Calu3 (cell line): ENCODE data around the gene MAGEB17. TPM values are rescaled to one million over a fixed set of nuclear protein-coding genes. Genes with fewer than 3 reads are reported as not detected.

ENCODE experiments used
- BruUV-seq: library from RNA; stranded (reverse); fragments of 400-500 nt; replicated peaks from 2 replicates; lab custom pipeline; 2021; lab: Mats Ljungman, UMichigan
- CTCF ChIA-PET: fragments of 300-600 bp; sonication (Branson Sonifier 250); formaldehyde crosslinking; loops from one replicate; lab custom pipeline; 2022; ENCODE audit warnings: antibody characterized with exemption; lab: Charles Lee
- DNase-seq: peaks from one replicate; pipeline ENCODE4 v3.0.0; 2022
- H3K27ac Mint-ChIP-seq: one replicate; pipeline ENCODE4 v1.8.0; 2022; ENCODE audit warnings: mixed read lengths; ENCODE audit not compliant: unreplicated experiment
- H3K27me3 Mint-ChIP-seq: one replicate; pipeline ENCODE4 v1.8.0; 2022; ENCODE audit warnings: mixed read lengths; ENCODE audit not compliant: unreplicated experiment
- H3K36me3 Mint-ChIP-seq: one replicate; pipeline ENCODE4 v1.8.0; 2022; ENCODE audit warnings: mild to moderate bottlenecking, moderate library complexity, mixed read lengths; ENCODE audit not compliant: insufficient read depth, unreplicated experiment
- H3K4me1 Mint-ChIP-seq: one replicate; pipeline ENCODE4 v1.8.0; 2022; ENCODE audit warnings: mild to moderate bottlenecking, low read depth, mixed read lengths; ENCODE audit not compliant: unreplicated experiment
- H3K4me3 Mint-ChIP-seq: one replicate; pipeline ENCODE4 v1.8.0; 2022; ENCODE audit warnings: mild to moderate bottlenecking, low read depth, moderate library complexity, mixed read lengths; ENCODE audit not compliant: unreplicated experiment
- H3K9me3 Mint-ChIP-seq: one replicate; pipeline ENCODE4 v1.8.0; 2022; ENCODE audit warnings: low read depth, mixed read lengths; ENCODE audit not compliant: unreplicated experiment
- intact Hi-C: fragments of 100-400 bp; cut with micrococcal nuclease; formaldehyde crosslinking; loops from one replicate; pipeline ENCODE4 v1.10.0; 2022; ENCODE audit not compliant: unreplicated experiment
- total RNA-seq: library from RNA; stranded (reverse); gene quantifications from 2 replicates; pipeline ENCODE4 v1.2.3, GENCODE V29; 2022
- TF ChIP-seq, protein P1 (sequence below): fragments of 200-600 bp; IDR thresholded peaks from one replicate; pipeline ENCODE4 v1.8.0; 2022; ENCODE audit warnings: antibody characterized with exemption; ENCODE audit not compliant: unreplicated experiment

The MAGEB17 gene
- total RNA-seq, 1 experiment from 2014 or later, result not detected

DNA sequence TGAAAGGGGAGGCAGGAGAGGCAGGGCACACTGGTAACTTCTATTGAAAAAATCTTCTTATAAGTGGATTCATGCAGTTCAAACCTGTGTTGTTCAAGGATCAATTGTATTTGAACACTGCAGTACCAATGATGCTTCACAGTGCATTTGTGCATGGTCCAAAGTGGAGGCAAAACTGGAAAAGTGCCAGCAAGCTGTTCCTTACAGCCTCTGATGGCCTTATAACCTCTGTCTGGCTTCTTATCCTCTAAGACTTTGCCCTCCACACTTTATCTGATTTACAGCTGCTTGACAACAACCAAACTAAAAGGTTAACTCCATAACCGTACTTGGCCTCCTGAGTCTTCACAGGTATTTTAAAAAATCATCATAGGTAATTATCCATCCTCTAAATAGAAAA, 40.4 kb downstream of the MAGEB17 start:
- no peak overlapping the region for H3K27ac Mint-ChIP-seq
- no peaks in the 10 kb centered on the region for H3K27me3 Mint-ChIP-seq
- DNase-seq, result no peak
- H3K4me3 Mint-ChIP-seq, result no peak overlapping the region
- no peaks in the 10 kb centered on the region for H3K36me3 Mint-ChIP-seq
- peaks cover 7% of the 10 kb centered on the region for H3K4me1 Mint-ChIP-seq
- H3K9me3 Mint-ChIP-seq, result no peaks in the 10 kb centered on the region
- CTCF ChIA-PET, result no interaction called here
- intact Hi-C loops, result no loop called here
- TF ChIP-seq, protein P1, sequence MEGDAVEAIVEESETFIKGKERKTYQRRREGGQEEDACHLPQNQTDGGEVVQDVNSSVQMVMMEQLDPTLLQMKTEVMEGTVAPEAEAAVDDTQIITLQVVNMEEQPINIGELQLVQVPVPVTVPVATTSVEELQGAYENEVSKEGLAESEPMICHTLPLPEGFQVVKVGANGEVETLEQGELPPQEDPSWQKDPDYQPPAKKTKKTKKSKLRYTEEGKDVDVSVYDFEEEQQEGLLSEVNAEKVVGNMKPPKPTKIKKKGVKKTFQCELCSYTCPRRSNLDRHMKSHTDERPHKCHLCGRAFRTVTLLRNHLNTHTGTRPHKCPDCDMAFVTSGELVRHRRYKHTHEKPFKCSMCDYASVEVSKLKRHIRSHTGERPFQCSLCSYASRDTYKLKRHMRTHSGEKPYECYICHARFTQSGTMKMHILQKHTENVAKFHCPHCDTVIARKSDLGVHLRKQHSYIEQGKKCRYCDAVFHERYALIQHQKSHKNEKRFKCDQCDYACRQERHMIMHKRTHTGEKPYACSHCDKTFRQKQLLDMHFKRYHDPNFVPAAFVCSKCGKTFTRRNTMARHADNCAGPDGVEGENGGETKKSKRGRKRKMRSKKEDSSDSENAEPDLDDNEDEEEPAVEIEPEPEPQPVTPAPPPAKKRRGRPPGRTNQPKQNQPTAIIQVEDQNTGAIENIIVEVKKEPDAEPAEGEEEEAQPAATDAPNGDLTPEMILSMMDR, result no peak
- no TSS peak for BruUV-seq

DNA sequence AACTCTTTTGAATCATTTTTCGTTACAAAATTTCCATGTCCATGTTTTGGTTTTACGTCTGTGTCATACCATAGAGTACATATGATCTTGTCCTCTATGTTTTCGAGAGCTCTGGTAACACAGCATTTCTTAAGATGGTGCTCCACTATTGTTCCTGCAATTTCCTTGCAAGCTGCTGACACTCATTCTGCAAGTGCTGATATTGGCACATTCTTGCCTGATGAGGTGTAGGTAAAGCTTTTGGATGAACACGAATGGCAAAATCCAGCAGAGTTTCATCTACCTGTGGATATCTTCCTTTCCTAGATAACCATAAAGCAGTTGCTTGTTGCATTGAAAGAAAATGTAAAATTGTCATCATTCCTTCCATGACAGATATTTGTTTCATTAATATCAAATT, 41.3 kb downstream of the MAGEB17 start:
- intact Hi-C loops, result no loop called here
- H3K9me3 Mint-ChIP-seq, result no peaks in the 10 kb centered on the region
- no peak for DNase-seq
- CTCF ChIA-PET, result no interaction called here
- H3K27me3 Mint-ChIP-seq, result no peaks in the 10 kb centered on the region
- H3K4me3 Mint-ChIP-seq, result no peak overlapping the region
- H3K36me3 Mint-ChIP-seq, result no peaks in the 10 kb centered on the region
- peaks cover 15% of the 10 kb centered on the region for H3K4me1 Mint-ChIP-seq
- TF ChIP-seq, protein P1, result no peak
- H3K27ac Mint-ChIP-seq, result no peak overlapping the region
- no TSS peak for BruUV-seq

DNA sequence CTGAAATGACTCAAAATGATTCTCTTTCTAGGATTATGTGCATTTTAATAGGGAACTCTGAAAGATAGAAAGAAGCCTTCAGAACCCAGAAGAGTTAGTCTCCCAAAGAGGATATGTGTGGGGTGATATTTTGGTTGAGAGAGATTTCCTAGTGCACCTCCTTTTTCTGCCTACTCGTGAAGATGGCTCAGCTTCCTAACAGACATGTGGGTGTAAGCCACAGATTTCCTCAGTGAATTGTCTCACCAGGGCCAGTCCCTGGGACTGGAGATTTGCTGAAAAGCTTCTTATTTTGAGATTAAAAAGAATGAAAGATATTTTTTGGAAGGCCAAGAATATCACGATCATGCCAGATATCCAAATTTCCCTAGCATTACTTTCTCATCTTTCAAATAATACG, 42.8 kb downstream of the MAGEB17 start:
- H3K27me3 Mint-ChIP-seq, result no peaks in the 10 kb centered on the region
- H3K27ac Mint-ChIP-seq, result no peak overlapping the region
- peaks cover 15% of the 10 kb centered on the region for H3K4me1 Mint-ChIP-seq
- intact Hi-C loops, result loop anchor here (5.0 kb wide), 1 partner anchor 227 kb away; no protein-coding TSS in a partner anchor
- BruUV-seq, result no TSS peak
- no peak overlapping the region for H3K4me3 Mint-ChIP-seq
- TF ChIP-seq, protein P1, result no peak
- CTCF ChIA-PET, result no interaction called here
- H3K9me3 Mint-ChIP-seq, result no peaks in the 10 kb centered on the region
- no peaks in the 10 kb centered on the region for H3K36me3 Mint-ChIP-seq
- no peak for DNase-seq

DNA sequence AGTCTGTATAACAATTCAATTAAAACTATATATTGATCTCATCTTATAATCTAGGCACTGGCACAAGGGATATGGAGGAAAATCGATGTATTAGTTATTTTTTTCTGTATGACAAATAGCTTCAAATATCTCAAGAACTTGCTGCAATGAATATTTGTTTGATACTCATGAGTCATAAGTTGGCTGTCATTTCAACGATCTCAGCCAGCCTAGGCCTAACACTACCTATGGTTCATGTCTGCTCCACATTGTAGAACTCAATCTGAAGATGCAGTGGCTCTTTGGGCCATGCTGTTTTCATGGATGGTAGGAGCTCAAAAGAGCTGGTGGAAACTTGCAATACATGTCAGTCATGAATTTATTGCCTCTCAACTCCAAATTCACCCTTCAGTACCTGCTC, 44.7 kb downstream of the MAGEB17 start:
- no peaks in the 10 kb centered on the region for H3K9me3 Mint-ChIP-seq
- CTCF ChIA-PET, result interaction anchor here (1.0 to 2.6 kb wide), 3 partner anchors 89 to 281 kb away, joined by 3 to 15 read pairs (median 7); partner anchors contain the start of gene GRPR
- no peak overlapping the region for H3K4me3 Mint-ChIP-seq
- no peaks in the 10 kb centered on the region for H3K36me3 Mint-ChIP-seq
- no TSS peak for BruUV-seq
- H3K27me3 Mint-ChIP-seq, result no peaks in the 10 kb centered on the region
- no peak overlapping the region for H3K27ac Mint-ChIP-seq
- intact Hi-C loops, result loop anchor here (1.0 to 5.0 kb wide), 3 partner anchors 89 to 282 kb away; partner anchors contain the start of gene GRPR
- peaks cover 15% of the 10 kb centered on the region for H3K4me1 Mint-ChIP-seq
- TF ChIP-seq, protein P1, result no peak
- DNase-seq, result peak; percentile 7
